ENCODE data around the gene CEP44.
"Not testable (repeated sequence)": the region's sequence is repeated elsewhere in the genome, so short reads cannot be mapped to it uniquely, and the experiment has no call there.

CEP44 gene

DNA sequence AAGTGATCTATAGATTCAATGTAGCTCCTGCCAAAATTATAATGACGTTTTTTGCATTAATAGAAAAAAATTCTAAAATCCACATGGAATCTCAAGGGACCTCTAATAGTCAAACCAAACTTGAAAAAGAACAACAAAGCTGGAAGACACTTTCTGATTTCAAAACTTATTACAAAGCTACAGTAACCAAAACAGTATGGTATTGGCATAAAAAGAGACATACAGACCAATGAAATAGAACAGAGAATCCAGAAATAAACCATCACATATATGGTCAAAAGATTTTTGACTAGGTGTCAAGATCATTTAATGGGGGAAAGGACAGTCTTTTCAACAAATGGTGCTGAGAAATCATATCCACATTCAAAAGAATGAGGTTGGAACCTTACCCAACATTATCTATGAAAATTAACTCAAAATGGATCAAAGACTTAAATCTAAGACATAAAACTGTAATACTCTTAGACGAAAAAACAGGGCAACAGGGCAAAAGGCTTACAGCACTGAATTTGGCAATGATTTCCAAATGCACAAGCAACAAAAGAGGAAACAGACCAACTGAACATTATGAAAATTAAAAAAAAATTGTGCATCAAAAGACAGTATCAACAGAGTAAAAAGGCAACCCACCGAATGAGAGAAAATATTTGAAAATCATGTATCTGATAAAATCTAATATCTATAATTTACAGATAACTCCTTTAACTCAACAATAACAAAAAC, 4.1 kb upstream of the CEP44 start:
- no peak for DNase-seq

- DNase-seq, result no peak
Measured at GRCh38 chr4:174281182-174281737, 2.5 kb upstream of the CEP44 start.

DNA sequence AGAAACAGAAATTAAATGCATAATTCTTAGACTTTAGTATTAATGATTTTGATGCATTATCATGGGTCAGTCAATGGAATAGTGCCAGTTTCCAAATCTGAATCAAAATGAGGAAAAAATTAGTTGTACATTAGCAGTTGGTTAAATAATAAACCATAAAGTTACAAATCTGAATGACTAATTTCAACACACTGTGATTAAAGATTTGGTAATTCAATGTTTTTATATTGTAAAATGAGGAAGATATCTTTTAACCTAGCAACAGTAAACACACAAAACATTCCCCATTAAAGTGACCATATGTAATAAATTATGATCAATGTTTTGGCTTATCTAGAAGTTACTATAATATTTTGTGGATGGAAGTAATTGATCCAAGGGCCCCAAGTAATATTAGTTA, 1.8 kb upstream of the CEP44 start:
- DNase-seq, result no peak

DNA sequence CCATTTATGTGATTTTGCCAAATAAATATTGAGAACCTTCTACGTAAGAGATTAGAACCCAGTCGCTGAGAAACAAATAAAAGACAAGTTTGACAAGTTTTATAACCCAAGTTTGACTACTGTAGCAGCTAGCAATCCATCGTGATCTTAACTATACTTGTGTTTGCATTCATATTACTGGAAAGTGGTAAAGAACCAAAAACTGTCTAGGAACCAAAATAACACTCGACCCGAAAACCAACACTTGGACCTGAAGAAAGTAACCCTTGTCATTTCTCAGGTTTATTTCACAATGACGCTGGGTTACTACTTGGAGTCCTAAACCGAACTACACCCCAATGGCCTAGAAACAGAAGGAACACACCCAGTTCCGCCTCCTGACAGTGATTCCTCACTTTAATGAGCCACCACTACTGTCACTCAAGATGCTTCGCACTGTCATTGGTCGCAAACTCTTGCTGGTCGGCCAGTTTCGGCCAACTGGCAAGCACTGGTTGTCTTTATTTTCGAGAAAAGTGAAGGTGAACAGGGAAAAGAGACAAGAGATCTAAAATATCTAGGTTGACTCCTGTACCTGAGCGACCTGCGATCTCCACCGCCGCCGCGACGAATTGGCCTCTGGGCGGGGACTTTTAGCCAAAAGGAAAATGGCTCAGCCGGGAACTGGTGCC, 740 bp upstream of the CEP44 start:
- peak; percentile 87 for DNase-seq

DNA sequence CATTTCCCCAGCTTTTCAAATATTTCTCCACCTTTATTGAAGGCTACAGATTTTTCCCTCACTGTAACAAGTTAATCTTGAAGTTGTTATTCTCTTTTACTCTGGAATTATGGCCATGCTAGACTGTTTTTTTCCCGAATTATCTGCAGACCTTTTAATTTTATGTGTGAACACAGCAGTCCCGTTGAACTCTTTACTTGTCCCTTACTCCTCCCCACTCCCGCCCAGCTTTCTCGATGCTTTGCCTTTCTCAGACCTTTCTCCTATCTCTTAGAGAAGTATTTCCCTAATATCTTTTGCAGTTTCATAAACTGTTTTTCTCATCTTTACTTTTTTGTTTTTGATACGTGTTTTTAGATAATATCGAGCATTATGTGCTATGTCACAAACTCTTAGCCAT, 776 bp downstream of the CEP44 start:
- peak; percentile 5 for DNase-seq

GRCh38 chr4:174286870-174287269, 3.2 kb downstream of the CEP44 start:
- DNase-seq, result no peak

DNA sequence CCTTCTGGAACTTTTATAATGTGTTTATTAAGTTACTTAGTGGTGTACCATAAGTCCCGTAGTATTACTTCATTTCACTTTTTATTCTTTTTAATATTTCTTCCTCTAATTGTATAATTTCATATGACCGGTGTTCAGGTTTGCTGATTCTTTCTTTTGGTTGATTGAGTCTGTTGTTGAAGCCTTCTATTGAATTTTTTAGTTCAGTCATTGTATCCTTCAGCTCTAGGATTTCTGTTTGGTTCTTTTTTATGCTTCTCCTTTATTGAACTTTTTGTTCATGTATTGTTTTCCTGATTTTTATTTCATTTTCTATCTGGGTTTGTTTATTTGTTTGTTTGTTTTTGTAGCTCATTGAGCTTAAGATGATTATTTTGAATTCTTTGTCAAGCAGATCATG, 8.8 kb downstream of the CEP44 start:
- no peak for DNase-seq

DNA sequence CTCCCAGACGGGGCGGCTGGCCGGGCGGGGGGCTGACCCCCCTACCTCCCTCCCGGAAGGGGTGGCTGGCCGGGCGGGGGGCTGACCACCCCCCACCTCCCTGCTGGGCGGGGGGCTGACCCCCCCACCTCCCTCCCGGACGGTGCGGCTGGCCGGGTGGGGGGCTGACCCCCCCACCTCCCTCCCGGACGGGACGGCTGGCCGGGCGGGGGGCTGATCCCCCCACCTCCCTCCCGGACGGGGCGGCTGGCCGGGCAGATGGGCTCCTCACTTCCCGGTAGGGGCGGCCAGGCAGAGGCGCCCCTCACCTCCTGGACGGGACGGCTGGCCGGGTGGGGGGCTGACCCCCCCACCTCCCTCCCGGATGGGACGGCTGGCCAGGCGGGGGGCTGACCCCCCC, 10.9 kb downstream of the CEP44 start:
- not testable (repeated sequence) for DNase-seq

GRCh38 chr4:174295142-174295541, 11.4 kb downstream of the CEP44 start:
- DNase-seq, result not testable (repeated sequence)

GRCh38 chr4:174303687-174304086, 20.0 kb downstream of the CEP44 start:
- DNase-seq, result no peak

DNA sequence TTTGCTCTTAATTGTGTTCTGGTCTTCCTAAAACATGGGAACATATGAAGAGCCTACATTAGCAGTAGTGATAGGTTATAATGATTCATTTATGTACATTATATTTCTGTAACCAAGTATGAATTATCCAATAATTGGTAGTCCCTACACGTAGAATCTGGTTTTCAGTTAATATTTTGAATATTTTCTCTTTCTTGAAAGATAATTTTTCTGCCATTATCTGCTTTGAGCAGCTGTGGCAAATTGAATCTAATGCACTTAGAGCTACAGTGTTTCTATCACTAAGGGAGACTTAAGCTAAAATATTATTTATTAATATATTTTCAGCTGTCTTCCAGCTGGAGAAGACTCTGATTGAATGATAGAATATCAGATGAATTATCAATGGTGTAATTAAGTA, 21.0 kb downstream of the CEP44 start:
- DNase-seq, result no peak

DNA sequence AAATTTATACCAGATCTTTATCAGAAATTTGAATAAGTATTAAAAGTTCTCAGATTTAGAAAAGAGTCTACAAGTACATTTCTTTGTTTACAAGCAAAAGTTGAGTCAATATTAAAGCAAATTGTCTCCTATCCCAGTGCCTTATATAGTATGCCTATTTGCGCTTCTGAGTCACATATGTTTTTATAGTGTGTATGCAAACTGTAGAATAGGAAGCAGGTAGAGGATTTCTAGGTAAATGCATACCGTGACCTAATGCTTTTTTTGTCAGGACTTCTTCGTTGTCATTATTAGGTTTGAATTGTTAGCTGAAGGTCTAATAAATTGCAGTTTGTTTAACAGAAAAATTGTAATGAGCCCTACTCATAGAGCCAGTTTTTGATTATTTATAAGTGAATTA, 22.2 kb downstream of the CEP44 start:
- no peak for DNase-seq

- no peak for DNase-seq
Measured at GRCh38 chr4:174307694-174308093, 24.0 kb downstream of the CEP44 start.

DNA sequence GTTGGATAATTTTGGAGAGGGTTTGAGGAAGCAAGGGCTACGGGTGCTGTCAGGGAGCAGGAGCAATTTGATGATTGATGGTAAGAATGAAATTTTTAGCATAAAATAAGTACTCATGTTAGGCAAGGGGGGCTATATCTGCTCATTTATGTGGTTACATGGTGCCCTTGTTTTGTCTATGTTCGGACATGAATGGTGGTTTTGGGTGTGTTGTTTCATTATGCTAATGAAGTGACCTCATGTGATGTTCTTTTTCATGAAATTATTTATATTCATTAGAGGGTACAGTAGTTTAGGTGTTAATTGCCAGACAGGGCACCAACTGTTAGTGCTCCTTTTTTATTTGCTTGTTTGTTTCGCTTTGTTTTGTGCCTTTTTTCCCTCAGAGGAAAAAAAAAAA, 29.3 kb downstream of the CEP44 start:
- DNase-seq, result no peak

- DNase-seq, result no peak
Measured at GRCh38 chr4:174314274-174314673, 30.6 kb downstream of the CEP44 start.

- DNase-seq, result no peak
Measured at GRCh38 chr4:174314770-174315169, 31.1 kb downstream of the CEP44 start.

GRCh38 chr4:174316546-174316945, 32.8 kb downstream of the CEP44 start:
- no peak for DNase-seq

DNA sequence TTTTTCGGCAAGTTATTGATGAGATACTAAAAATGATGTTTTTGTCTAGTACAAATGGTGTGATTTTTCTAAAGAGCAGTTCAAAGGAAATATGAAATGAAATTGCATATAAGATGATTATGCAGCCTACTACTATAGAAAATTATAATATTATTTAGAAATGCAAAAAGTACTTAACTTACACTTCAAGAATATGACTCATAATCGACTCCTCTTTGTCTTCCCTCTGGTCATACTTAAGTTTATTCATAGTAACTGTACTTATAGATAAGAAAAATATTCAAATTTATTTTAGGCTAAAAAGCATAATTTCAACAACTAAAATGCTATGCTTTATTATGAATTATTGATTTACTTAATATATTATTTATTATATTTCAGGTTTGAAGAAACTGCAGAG, 33.2 kb downstream of the CEP44 start:
- DNase-seq, result no peak

- DNase-seq, result no peak
Measured at GRCh38 chr4:174317531-174317930, 33.8 kb downstream of the CEP44 start.

DNA sequence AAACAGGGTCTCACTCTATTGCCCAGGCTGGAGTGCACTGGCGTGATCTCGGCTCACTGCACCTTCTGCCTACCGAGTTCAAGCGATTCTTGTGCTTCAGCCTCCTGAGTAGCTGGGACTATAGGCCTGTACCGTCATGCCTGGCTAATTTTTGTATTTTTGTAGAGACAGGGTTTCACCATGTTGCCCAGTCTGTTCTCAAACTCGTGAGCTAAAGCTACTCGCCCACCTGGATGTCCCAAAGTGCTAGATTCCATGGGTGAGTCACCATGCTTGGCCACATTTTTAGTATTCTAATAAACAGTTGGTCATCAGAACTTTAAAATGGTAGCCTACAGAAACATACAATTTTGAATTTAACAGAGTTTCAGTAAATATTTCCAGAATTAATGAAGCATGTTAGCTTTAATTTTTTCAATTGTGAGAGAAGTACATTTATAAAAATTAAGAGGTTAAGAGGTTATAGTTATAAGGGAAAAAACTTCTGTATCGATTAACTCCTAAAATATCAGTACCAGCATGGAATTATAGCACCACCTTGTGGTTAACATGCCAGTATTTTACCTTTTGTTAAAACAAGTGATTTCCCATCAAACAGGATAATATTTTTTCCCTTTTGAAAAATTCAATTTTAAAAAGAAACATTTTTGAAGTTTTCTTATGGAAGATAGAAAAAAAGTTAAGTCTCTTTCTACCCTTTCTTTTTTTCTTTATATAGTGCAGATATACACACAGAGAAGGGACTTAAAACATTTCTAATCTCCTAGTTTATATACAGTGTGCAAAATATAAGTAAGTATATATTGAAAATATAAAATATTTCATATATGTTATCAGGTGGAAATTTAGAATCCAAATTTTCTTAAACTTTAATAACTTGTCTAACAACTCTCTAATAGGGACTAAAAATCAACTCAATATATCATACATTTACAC, 35.4 kb downstream of the CEP44 start:
- peak; percentile 21 for DNase-seq

DNA sequence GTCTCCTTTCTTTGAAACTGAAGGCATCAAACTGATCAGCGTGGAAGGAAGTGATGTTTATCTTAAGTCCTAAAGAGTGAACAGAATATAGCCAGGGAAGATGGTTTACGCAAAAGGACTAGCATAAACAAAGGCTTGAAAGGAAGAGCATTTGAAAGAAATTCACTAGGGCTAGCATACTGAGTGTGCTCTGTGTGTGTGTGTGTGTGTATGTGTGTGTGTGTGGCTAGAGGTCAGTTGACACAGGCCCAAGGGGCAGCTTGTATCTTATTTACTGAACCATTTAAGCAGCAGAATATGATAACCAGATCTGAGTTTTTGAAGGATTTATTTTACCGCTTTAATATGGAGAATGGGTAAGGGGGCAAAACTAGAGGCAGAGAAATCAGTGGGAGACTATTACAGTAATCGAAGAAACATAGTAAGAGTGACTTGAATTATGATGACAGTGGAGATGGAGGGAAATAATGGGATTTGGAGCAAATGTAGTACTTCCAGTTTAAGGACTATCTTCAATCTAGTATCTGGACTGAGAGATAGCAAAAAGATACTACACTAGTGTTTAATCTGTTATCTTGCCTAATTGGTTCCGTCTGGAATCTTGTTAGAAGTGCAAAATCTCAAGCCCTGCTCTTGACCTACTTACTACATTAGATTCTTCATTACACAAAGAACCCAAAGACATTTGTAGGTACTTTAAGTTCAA, 36.9 kb downstream of the CEP44 start:
- DNase-seq, result no peak

DNA sequence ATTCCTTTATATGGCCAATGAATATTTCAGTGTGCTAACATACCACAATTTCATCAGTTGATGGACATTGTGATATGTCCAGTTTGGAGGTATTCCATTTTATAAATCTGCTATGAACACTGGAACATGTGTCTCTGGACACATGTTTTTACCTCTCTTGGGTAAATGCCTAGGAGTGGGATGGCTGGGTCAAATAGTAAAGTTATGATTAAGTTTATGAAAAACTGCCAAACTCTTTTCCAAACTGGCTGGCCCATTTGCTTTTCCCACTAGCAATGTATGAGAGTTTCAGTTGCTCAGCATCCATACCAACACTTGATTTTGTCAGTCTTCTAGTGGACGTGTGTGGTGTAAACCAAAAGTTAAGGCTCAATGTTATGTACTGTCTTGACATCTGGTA, 40.5 kb downstream of the CEP44 start:
- DNase-seq, result no peak

GRCh38 chr4:174324725-174325124, 41.0 kb downstream of the CEP44 start:
- no peak for DNase-seq

All from RPMI8226 (cell line).